ENCODE results near the gene CPT1C.

CPT1C gene

GRCh38 chr19:49676784-49677230 is 14.1 kb upstream of the CPT1C start:
- Histone ChIP-seq H3K14ac (ENCODE audit: low read length) (no peak overlapping the region), H3K18ac (ENCODE audit: low read length) (no peak overlapping the region), H4K91ac (ENCODE audit: low read depth, low read length) (no peak overlapping the region), H3K4me3 (ENCODE audit: low read depth, low read length) (peak overlapping the region; percentile 93), H2BK12ac (ENCODE audit: low read length) (no peak overlapping the region), H2AFZ (ENCODE audit: insufficient read depth, low read length, poor library complexity) (no peak overlapping the region), H2BK5ac (ENCODE audit: low read depth, low read length, poor library complexity) (no peak overlapping the region), H2AK5ac (ENCODE audit: low read length) (no peak overlapping the region), H4K12ac (ENCODE audit: low read depth, low read length) (no peak overlapping the region), H3K9me3 (ENCODE audit: insufficient read depth, low read depth, low read length) (peaks cover 2% of the 10 kb centered on the region), H3K4me1 (ENCODE audit: control insufficient read depth in 1 of 2, insufficient read depth in 2 of 2, low read length in 2 of 2) (peaks cover 14 to 17% of the 10 kb centered on the region in 2 experiments), H3K36me3 (ENCODE audit: control insufficient read depth in 1 of 2, insufficient read depth in 2 of 2, low read length in 2 of 2) (peaks cover 13 to 16% of the 10 kb centered on the region in 2 experiments), H3K79me2 (ENCODE audit: control insufficient read depth, insufficient read depth, low read length, poor library complexity) (peaks cover 28% of the 10 kb centered on the region), H4K8ac (ENCODE audit: low read depth, low read length) (peak overlapping the region; percentile 98), H3K9ac (ENCODE audit: low read length) (no peak overlapping the region), H3K23ac (ENCODE audit: low read length) (no peak overlapping the region), H3K27ac (ENCODE audit: low read depth, low read length) (peak overlapping the region; percentile 85), H3K4ac (ENCODE audit: low read depth, low read length) (no peak overlapping the region), H3K79me1 (ENCODE audit: low read length) (peaks cover 20% of the 10 kb centered on the region), H3K4me2 (ENCODE audit: low read length) (peak overlapping the region; percentile 95), H2BK120ac (ENCODE audit: insufficient read depth, low read length, poor library complexity) (no peak overlapping the region), H3K27me3 (ENCODE audit: insufficient read depth, low read length) (no peaks in the 10 kb centered on the region)
- no CpG with 5 or more reads among the region's 34 CpGs for WGBS (ENCODE audit: extremely low coverage, insufficient coverage, insufficient read length)
- DNase-seq, result peak; percentile 100

GRCh38 chr19:49677231-49677900 is 13.6 kb upstream of the CPT1C start, which contains the start of gene PRMT1:
TSS of gene PRMT1 (plus strand) at chr19:49677271. CDS start at chr19:49677281, 10 bp downstream.
- Histone ChIP-seq H2AFZ (ENCODE audit: insufficient read depth, low read length, poor library complexity) (peak within 1 kb of the TSS; percentile 69), H4K91ac (ENCODE audit: low read depth, low read length) (peak within 1 kb of the TSS; percentile 99), H3K9ac (ENCODE audit: low read length) (peak within 1 kb of the TSS; percentile 97), H3K4me3 (ENCODE audit: low read depth, low read length) (peak within 1 kb of the TSS; percentile 93), H2BK120ac (ENCODE audit: insufficient read depth, low read length, poor library complexity) (peak within 1 kb of the TSS; percentile 95), H3K9me3 (ENCODE audit: insufficient read depth, low read depth, low read length) (peaks cover 2% of the 10 kb centered on the region), H3K23ac (ENCODE audit: low read length) (no peak within 1 kb of the TSS), H3K14ac (ENCODE audit: low read length) (peak within 1 kb of the TSS; percentile 99), H2BK12ac (ENCODE audit: low read length) (peak within 1 kb of the TSS; percentile 73), H3K18ac (ENCODE audit: low read length) (peak within 1 kb of the TSS; percentile 99), H4K12ac (ENCODE audit: low read depth, low read length) (peak within 1 kb of the TSS; percentile 99), H3K4me2 (ENCODE audit: low read length) (peak within 1 kb of the TSS; percentile 95), H3K79me2 (ENCODE audit: control insufficient read depth, insufficient read depth, low read length, poor library complexity) (peaks cover 28% of the 10 kb centered on the region), H2BK5ac (ENCODE audit: low read depth, low read length, poor library complexity) (peak within 1 kb of the TSS; percentile 95), H3K36me3 (ENCODE audit: control insufficient read depth in 1 of 2, insufficient read depth in 2 of 2, low read length in 2 of 2) (peaks cover 19 to 21% of the 10 kb centered on the region in 2 experiments), H3K4ac (ENCODE audit: low read depth, low read length) (peak within 1 kb of the TSS; percentile 99), H3K27ac (ENCODE audit: low read depth, low read length) (peak within 1 kb of the TSS; percentile 95), H2AK5ac (ENCODE audit: low read length) (peak within 1 kb of the TSS; percentile 100), H3K27me3 (ENCODE audit: insufficient read depth, low read length) (no peaks in the 10 kb centered on the region), H3K4me1 (ENCODE audit: control insufficient read depth in 1 of 2, insufficient read depth in 2 of 2, low read length in 2 of 2) (peaks cover 13% of the 10 kb centered on the region in 2 experiments), H4K8ac (ENCODE audit: low read depth, low read length) (peak within 1 kb of the TSS; percentile 98), H3K79me1 (ENCODE audit: low read length) (peaks cover 18% of the 10 kb centered on the region)
- WGBS (ENCODE audit: extremely low coverage, insufficient coverage, insufficient read length), result no CpG with 5 or more reads among the region's 57 CpGs
- DNase-seq, result peak in 1 of 2 donors; percentile 35

DNA sequence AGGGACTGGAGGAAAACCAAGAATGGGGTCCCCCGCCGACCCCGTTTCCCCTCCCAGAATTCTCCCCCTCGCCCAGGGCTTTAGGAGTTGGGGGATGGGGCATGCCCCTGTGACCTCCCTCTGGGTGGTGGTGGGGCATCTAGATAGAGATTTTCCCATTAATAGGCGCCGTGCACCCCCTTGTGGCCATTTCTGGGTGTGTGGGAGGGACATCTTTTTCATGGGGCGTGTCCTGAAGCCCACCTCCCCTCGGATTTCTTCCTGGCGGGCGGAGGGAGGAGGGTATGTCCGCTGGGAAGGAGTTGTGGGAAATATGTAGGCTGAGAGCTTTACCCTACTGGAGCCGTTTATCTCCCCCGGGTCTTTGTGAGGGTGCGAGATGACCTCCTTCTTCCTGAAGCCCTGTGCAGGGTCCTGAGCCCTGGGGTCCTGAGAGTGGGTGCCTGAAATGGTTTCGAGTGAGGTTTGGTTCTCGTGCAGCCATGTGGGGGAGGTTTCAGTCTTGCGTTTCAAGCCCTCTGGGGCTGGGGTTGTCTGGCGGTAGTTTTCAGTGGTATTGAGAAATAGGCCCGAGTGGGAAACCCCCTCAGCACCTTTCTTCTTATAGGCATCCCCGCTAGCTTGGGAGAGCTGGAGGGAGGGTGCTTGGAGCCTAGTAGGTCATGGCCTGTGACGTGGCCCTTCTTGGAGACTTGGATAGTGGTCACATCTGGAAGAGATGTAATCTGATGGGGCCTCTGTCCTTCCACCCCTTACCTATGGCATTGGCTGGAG is 12.8 kb upstream of the CPT1C start:
- Histone ChIP-seq H4K12ac (ENCODE audit: low read depth, low read length) (peak overlapping the region; percentile 35), H3K4me2 (ENCODE audit: low read length) (peak overlapping the region; percentile 95), H2BK120ac (ENCODE audit: insufficient read depth, low read length, poor library complexity) (peak overlapping the region; percentile 68), H3K23ac (ENCODE audit: low read length) (no peak overlapping the region), H3K4me3 (ENCODE audit: low read depth, low read length) (peak overlapping the region; percentile 93), H3K79me1 (ENCODE audit: low read length) (peaks cover 18% of the 10 kb centered on the region), H4K8ac (ENCODE audit: low read depth, low read length) (peak overlapping the region; percentile 76), H3K18ac (ENCODE audit: low read length) (peak overlapping the region; percentile 90), H3K9me3 (ENCODE audit: insufficient read depth, low read depth, low read length) (peaks cover 2% of the 10 kb centered on the region), H3K79me2 (ENCODE audit: control insufficient read depth, insufficient read depth, low read length, poor library complexity) (peaks cover 28% of the 10 kb centered on the region), H3K36me3 (ENCODE audit: control insufficient read depth in 1 of 2, insufficient read depth in 2 of 2, low read length in 2 of 2) (peaks cover 23 to 25% of the 10 kb centered on the region in 2 experiments), H2AK5ac (ENCODE audit: low read length) (peak overlapping the region; percentile 68), H3K27me3 (ENCODE audit: insufficient read depth, low read length) (no peaks in the 10 kb centered on the region), H2BK12ac (ENCODE audit: low read length) (no peak overlapping the region), H3K14ac (ENCODE audit: low read length) (peak overlapping the region; percentile 70), H3K27ac (ENCODE audit: low read depth, low read length) (peak overlapping the region; percentile 66), H2AFZ (ENCODE audit: insufficient read depth, low read length, poor library complexity) (peak overlapping the region; percentile 45), H3K9ac (ENCODE audit: low read length) (peak overlapping the region; percentile 80), H4K91ac (ENCODE audit: low read depth, low read length) (peak overlapping the region; percentile 99), H2BK5ac (ENCODE audit: low read depth, low read length, poor library complexity) (peak overlapping the region; percentile 75), H3K4ac (ENCODE audit: low read depth, low read length) (peak overlapping the region; percentile 99), H3K4me1 (ENCODE audit: control insufficient read depth in 1 of 2, insufficient read depth in 2 of 2, low read length in 2 of 2) (peaks cover 13% of the 10 kb centered on the region in 2 experiments)
- peak; percentile 88 to 92 for DNase-seq
- no CpG with 5 or more reads among the region's 21 CpGs for WGBS (ENCODE audit: extremely low coverage, insufficient coverage, insufficient read length)

- no peak overlapping the region for H2BK120ac ChIP-seq (ENCODE audit: insufficient read depth, low read length, poor library complexity)
- H3K79me2 ChIP-seq (ENCODE audit: control insufficient read depth, insufficient read depth, low read length, poor library complexity), result peaks cover 28% of the 10 kb centered on the region
- H3K9ac ChIP-seq (ENCODE audit: low read length), result no peak overlapping the region
- H3K27me3 ChIP-seq (ENCODE audit: insufficient read depth, low read length), result no peaks in the 10 kb centered on the region
- H3K18ac ChIP-seq (ENCODE audit: low read length), result no peak overlapping the region
- peak in 1 of 2 donors; percentile 31 for DNase-seq
- 100% methylated on average over 1 of the region's 12 CpGs for WGBS (ENCODE audit: extremely low coverage, insufficient coverage, insufficient read length)
- H4K12ac ChIP-seq (ENCODE audit: low read depth, low read length), result no peak overlapping the region
- H3K27ac ChIP-seq (ENCODE audit: low read depth, low read length), result no peak overlapping the region
- H2AK5ac ChIP-seq (ENCODE audit: low read length), result no peak overlapping the region
- no peak overlapping the region for H4K91ac ChIP-seq (ENCODE audit: low read depth, low read length)
- H2BK5ac ChIP-seq (ENCODE audit: low read depth, low read length, poor library complexity), result no peak overlapping the region
- no peak overlapping the region for H3K14ac ChIP-seq (ENCODE audit: low read length)
- H4K8ac ChIP-seq (ENCODE audit: low read depth, low read length), result no peak overlapping the region
- H3K4ac ChIP-seq (ENCODE audit: low read depth, low read length), result peak overlapping the region; percentile 93
- H2BK12ac ChIP-seq (ENCODE audit: low read length), result no peak overlapping the region
- no peak overlapping the region for H2AFZ ChIP-seq (ENCODE audit: insufficient read depth, low read length, poor library complexity)
- peaks cover 13% of the 10 kb centered on the region in 2 experiments for H3K4me1 ChIP-seq (ENCODE audit: control insufficient read depth in 1 of 2, insufficient read depth in 2 of 2, low read length in 2 of 2)
- no peak overlapping the region for H3K4me3 ChIP-seq (ENCODE audit: low read depth, low read length)
- peaks cover 28 to 29% of the 10 kb centered on the region in 2 experiments for H3K36me3 ChIP-seq (ENCODE audit: control insufficient read depth in 1 of 2, insufficient read depth in 2 of 2, low read length in 2 of 2)
- H3K79me1 ChIP-seq (ENCODE audit: low read length), result peaks cover 18% of the 10 kb centered on the region
- no peak overlapping the region for H3K23ac ChIP-seq (ENCODE audit: low read length)
- peak overlapping the region; percentile 28 for H3K4me2 ChIP-seq (ENCODE audit: low read length)
- peaks cover 2% of the 10 kb centered on the region for H3K9me3 ChIP-seq (ENCODE audit: insufficient read depth, low read depth, low read length)
These were observed 11.7 kb upstream of the CPT1C start for GRCh38 chr19:49678985-49679770.
